ENCODE measurements around the gene TP53.

GRCh38 chr17:7674934-7675333 lies 12.4 kb downstream of the TP53 start:
- no peak for TF ChIP-seq CTCF (IDR thresholded peaks at IDR 0.05; ENCODE audit: low read depth, low read length, poor library complexity, severe bottlenecking)
- TF ChIP-seq EZH2phosphoT487 (IDR thresholded peaks at IDR 0.05; ENCODE audit: borderline replicate concordance, low read length) = no peak
